Measurements from ENCODE around the gene KIAA1958. TPM values are rescaled to one million over a fixed set of nuclear protein-coding genes. Genes with fewer than 3 reads are reported as not detected.

Gene KIAA1958
- total and polyA plus RNA-seq, 9 donors = 5.7 to 40.3 (median 24.1) TPM

GRCh38 chr9:112443200-112443599 is 43.4 kb upstream of the KIAA1958 start:
- H3K4me1 ChIP-seq (ENCODE audit: insufficient read depth) = peaks cover 1% of the 10 kb centered on the region
- no peaks in the 10 kb centered on the region for H3K36me3 ChIP-seq
- H3K9me3 ChIP-seq = no peaks in the 10 kb centered on the region
- intact Hi-C loops (cut with DNase I) = no loop called here
- no peak overlapping the region for H3K4me3 ChIP-seq
- TF ChIP-seq EP300 (IDR thresholded peaks at IDR 0.05) (no peak), CTCF (IDR thresholded peaks at IDR 0.05) (no peak), POLR2A (IDR thresholded peaks at IDR 0.05) (no peak)
- no peak overlapping the region for H3K27ac ChIP-seq
- peak in 1 of 5 donors; percentile 19 for DNase-seq
- no peaks in the 10 kb centered on the region for H3K27me3 ChIP-seq

GRCh38 chr9:112443636-112444035 is 43.0 kb upstream of the KIAA1958 start:
- no peaks in the 10 kb centered on the region for H3K36me3 ChIP-seq
- H3K27me3 ChIP-seq = no peaks in the 10 kb centered on the region
- H3K9me3 ChIP-seq = no peaks in the 10 kb centered on the region
- DNase-seq = no peak
- H3K4me3 ChIP-seq = no peak overlapping the region
- intact Hi-C loops (cut with DNase I) = no loop called here
- peaks cover 1% of the 10 kb centered on the region for H3K4me1 ChIP-seq (ENCODE audit: insufficient read depth)
- TF ChIP-seq POLR2A (IDR thresholded peaks at IDR 0.05) = no peak
- no peak for TF ChIP-seq CTCF (IDR thresholded peaks at IDR 0.05)
- TF ChIP-seq EP300 (IDR thresholded peaks at IDR 0.05) = no peak
- WGBS, 3 donors = 88 to 93% (median 89%) methylated on average over 1 of the region's 1 CpG
- no peak overlapping the region for H3K27ac ChIP-seq

- Histone ChIP-seq H3K4me1 (ENCODE audit: insufficient read depth) (peaks cover 1% of the 10 kb centered on the region), H3K4me3 (no peak overlapping the region), H3K27me3 (no peaks in the 10 kb centered on the region), H3K36me3 (no peaks in the 10 kb centered on the region), H3K9me3 (no peaks in the 10 kb centered on the region), H3K27ac (no peak overlapping the region)
- WGBS, 3 donors = 0 to 64% (median 41%) methylated on average over 1 of the region's 1 CpG
- intact Hi-C loops (cut with DNase I) = no loop called here
- TF ChIP-seq CTCF (IDR thresholded peaks at IDR 0.05) (no peak), POLR2A (IDR thresholded peaks at IDR 0.05) (no peak)
- no peak for DNase-seq
Observed at GRCh38 chr9:112445196-112445595, 41.4 kb upstream of the KIAA1958 start.

GRCh38 chr9:112446080-112446479 is 40.5 kb upstream of the KIAA1958 start:
- 62 to 100% (median 97%) methylated on average over 2 of the region's 2 CpGs for WGBS, 3 donors
- intact Hi-C loops (cut with DNase I) = no loop called here
- Histone ChIP-seq H3K36me3 (no peaks in the 10 kb centered on the region), H3K27ac (no peak overlapping the region), H3K4me1 (ENCODE audit: insufficient read depth) (peaks cover 1% of the 10 kb centered on the region), H3K9me3 (no peaks in the 10 kb centered on the region), H3K4me3 (no peak overlapping the region), H3K27me3 (no peaks in the 10 kb centered on the region)
- TF ChIP-seq POLR2A (IDR thresholded peaks at IDR 0.05) (no peak), EP300 (IDR thresholded peaks at IDR 0.05) (no peak), CTCF (IDR thresholded peaks at IDR 0.05) (no peak)
- DNase-seq = no peak

- no peak for TF ChIP-seq CTCF (IDR thresholded peaks at IDR 0.05)
- TF ChIP-seq POLR2A (IDR thresholded peaks at IDR 0.05) = no peak
- no peak for TF ChIP-seq EP300 (IDR thresholded peaks at IDR 0.05)
- intact Hi-C loops (cut with DNase I) = no loop called here
- H3K27ac ChIP-seq = peak overlapping the region in 1 of 2 donors; percentile 31
- H3K36me3 ChIP-seq = no peaks in the 10 kb centered on the region
- H3K27me3 ChIP-seq = no peaks in the 10 kb centered on the region
- H3K4me1 ChIP-seq (ENCODE audit: insufficient read depth) = peaks cover 1% of the 10 kb centered on the region
- no peak for DNase-seq
- WGBS, 3 donors = 69 to 70% (median 69%) methylated on average over 2 of the region's 2 CpGs
- H3K4me3 ChIP-seq = no peak overlapping the region
- H3K9me3 ChIP-seq = no peaks in the 10 kb centered on the region
Observed at GRCh38 chr9:112446526-112446925, 40.1 kb upstream of the KIAA1958 start.
